NCI-H1436 (cell line): Measurements from ENCODE around the gene ASTN2.
"Not testable (repeated sequence)": the region's sequence is repeated elsewhere in the genome, so short reads cannot be mapped to it uniquely, and the experiment has no call there.

Source experiments
- DNase-seq: peaks from one replicate; lab custom pipeline; 2025; lab: John Stamatoyannopoulos, UW

The ASTN2 gene

GRCh38 chr9:116924462-116925110, 490.3 kb downstream of the ASTN2 start:
- no peak for DNase-seq

GRCh38 chr9:116917895-116918508, 496.9 kb downstream of the ASTN2 start:
- not testable (repeated sequence) for DNase-seq

GRCh38 chr9:116913536-116913935, 501.3 kb downstream of the ASTN2 start:
- no peak for DNase-seq

- DNase-seq: no peak
Measured at GRCh38 chr9:116910201-116910600, 504.7 kb downstream of the ASTN2 start.

- no peak for DNase-seq
Measured at GRCh38 chr9:116907989-116908388, 506.9 kb downstream of the ASTN2 start.

GRCh38 chr9:116905171-116905588, 509.7 kb downstream of the ASTN2 start:
- peak; percentile 65 for DNase-seq

- no peak for DNase-seq
Measured at GRCh38 chr9:116904165-116904564, 510.7 kb downstream of the ASTN2 start.

GRCh38 chr9:116901260-116901659, 513.6 kb downstream of the ASTN2 start:
- DNase-seq: no peak

GRCh38 chr9:116900543-116900942, 514.3 kb downstream of the ASTN2 start:
- no peak for DNase-seq

- no peak for DNase-seq
Measured at GRCh38 chr9:116900007-116900367, 514.9 kb downstream of the ASTN2 start.

- DNase-seq: no peak
Measured at GRCh38 chr9:116899337-116900006, 515.4 kb downstream of the ASTN2 start.

GRCh38 chr9:116898131-116898530, 516.7 kb downstream of the ASTN2 start:
- DNase-seq: not testable (repeated sequence)

- DNase-seq: no peak
Measured at GRCh38 chr9:116897201-116897600, 517.7 kb downstream of the ASTN2 start.

- DNase-seq: no peak
Measured at GRCh38 chr9:116895961-116896360, 518.9 kb downstream of the ASTN2 start.

GRCh38 chr9:116891424-116891823, 523.4 kb downstream of the ASTN2 start:
- no peak for DNase-seq

- DNase-seq: not testable (repeated sequence)
Measured at GRCh38 chr9:116888476-116888875, 526.4 kb downstream of the ASTN2 start.

- DNase-seq: no peak
Measured at GRCh38 chr9:116888066-116888465, 526.8 kb downstream of the ASTN2 start.

GRCh38 chr9:116883676-116884075, 531.2 kb downstream of the ASTN2 start:
- DNase-seq: no peak

GRCh38 chr9:116877072-116877471, 537.8 kb downstream of the ASTN2 start:
- no peak for DNase-seq

- no peak for DNase-seq
Measured at GRCh38 chr9:116875576-116875975, 539.3 kb downstream of the ASTN2 start.

GRCh38 chr9:116873937-116874914, 540.6 kb downstream of the ASTN2 start:
- no peak for DNase-seq

GRCh38 chr9:116873491-116873890, 541.4 kb downstream of the ASTN2 start:
- DNase-seq: no peak
